ENCODE data around the gene PI4KA.
"Not testable (repeated sequence)": the region's sequence is repeated elsewhere in the genome, so short reads cannot be mapped to it uniquely, and the experiment has no call there.

PI4KA gene

GRCh38 chr22:20748731-20749428 lies 109.7 kb downstream of the PI4KA start:
- no peak for DNase-seq (ENCODE audit: low read depth)

- DNase-seq (ENCODE audit: low read depth) = no peak
Observed at GRCh38 chr22:20748082-20748481, 110.5 kb downstream of the PI4KA start.

GRCh38 chr22:20747223-20747622 lies 111.4 kb downstream of the PI4KA start:
- no peak for DNase-seq (ENCODE audit: low read depth)

- no peak for DNase-seq (ENCODE audit: low read depth)
Observed at GRCh38 chr22:20746431-20747189, 112.0 kb downstream of the PI4KA start.

- DNase-seq (ENCODE audit: low read depth) = no peak
Observed at GRCh38 chr22:20745119-20745518, 113.5 kb downstream of the PI4KA start.

GRCh38 chr22:20744456-20744855 lies 114.2 kb downstream of the PI4KA start:
- DNase-seq (ENCODE audit: low read depth) = no peak

GRCh38 chr22:20742764-20743163 lies 115.8 kb downstream of the PI4KA start:
- DNase-seq (ENCODE audit: low read depth) = no peak

- DNase-seq (ENCODE audit: low read depth) = no peak
Observed at GRCh38 chr22:20741634-20742581, 116.7 kb downstream of the PI4KA start.

GRCh38 chr22:20741008-20741633 lies 117.5 kb downstream of the PI4KA start:
- no peak for DNase-seq (ENCODE audit: low read depth)

- DNase-seq (ENCODE audit: low read depth) = no peak
Observed at GRCh38 chr22:20740222-20740951, 118.2 kb downstream of the PI4KA start.

- no peak for DNase-seq (ENCODE audit: low read depth)
Observed at GRCh38 chr22:20738394-20739089, 120.1 kb downstream of the PI4KA start.

- DNase-seq (ENCODE audit: low read depth) = not testable (repeated sequence)
Observed at GRCh38 chr22:20736891-20737290, 121.7 kb downstream of the PI4KA start.

GRCh38 chr22:20735356-20736162 lies 123.1 kb downstream of the PI4KA start:
- not testable (repeated sequence) for DNase-seq (ENCODE audit: low read depth)

- not testable (repeated sequence) for DNase-seq (ENCODE audit: low read depth)
Observed at GRCh38 chr22:20732431-20732830, 126.2 kb downstream of the PI4KA start.

- no peak for DNase-seq (ENCODE audit: low read depth)
Observed at GRCh38 chr22:20729194-20729593, 129.4 kb downstream of the PI4KA start.

- DNase-seq (ENCODE audit: low read depth) = no peak
Observed at GRCh38 chr22:20728523-20729190, 130.0 kb downstream of the PI4KA start.

GRCh38 chr22:20727118-20728015 lies 131.2 kb downstream of the PI4KA start:
- DNase-seq (ENCODE audit: low read depth) = no peak

GRCh38 chr22:20725987-20726558 lies 132.5 kb downstream of the PI4KA start:
- no peak for DNase-seq (ENCODE audit: low read depth)
